Measurements from ENCODE around the gene APIP. TPM values are rescaled to one million over a fixed set of nuclear protein-coding genes. Genes with fewer than 3 reads are reported as not detected.

Gene APIP, protein sequence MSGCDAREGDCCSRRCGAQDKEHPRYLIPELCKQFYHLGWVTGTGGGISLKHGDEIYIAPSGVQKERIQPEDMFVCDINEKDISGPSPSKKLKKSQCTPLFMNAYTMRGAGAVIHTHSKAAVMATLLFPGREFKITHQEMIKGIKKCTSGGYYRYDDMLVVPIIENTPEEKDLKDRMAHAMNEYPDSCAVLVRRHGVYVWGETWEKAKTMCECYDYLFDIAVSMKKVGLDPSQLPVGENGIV
- total RNA-seq: 10 to 100 TPM; 19.8 to 30.4 TPM
- long read RNA-seq, transcript APIP-201 (7 exons, 1,366 nt): major isoform, 13 of 20 reads
- long read RNA-seq, partial matches to known transcripts: 1 of 20 reads
- long read RNA-seq, other reads (novel, unspliced or antisense): 3 of 20 reads

GRCh38 chr11:34916015-34916842 is at the start of gene APIP, which contains the start of gene PDHX:
Gene APIP, minus strand, starts transcription at chr11:34916379. Its CDS starts 95 bp downstream, at chr11:34916284.
Gene PDHX, plus strand, starts transcription at chr11:34916618. Its CDS starts 38 bp downstream, at chr11:34916656.
- intact Hi-C loops (cut with DNase I): no loop called here
- peak; percentile 99 for DNase-seq
- peak; percentile 93 to 97 for ATAC-seq

DNA sequence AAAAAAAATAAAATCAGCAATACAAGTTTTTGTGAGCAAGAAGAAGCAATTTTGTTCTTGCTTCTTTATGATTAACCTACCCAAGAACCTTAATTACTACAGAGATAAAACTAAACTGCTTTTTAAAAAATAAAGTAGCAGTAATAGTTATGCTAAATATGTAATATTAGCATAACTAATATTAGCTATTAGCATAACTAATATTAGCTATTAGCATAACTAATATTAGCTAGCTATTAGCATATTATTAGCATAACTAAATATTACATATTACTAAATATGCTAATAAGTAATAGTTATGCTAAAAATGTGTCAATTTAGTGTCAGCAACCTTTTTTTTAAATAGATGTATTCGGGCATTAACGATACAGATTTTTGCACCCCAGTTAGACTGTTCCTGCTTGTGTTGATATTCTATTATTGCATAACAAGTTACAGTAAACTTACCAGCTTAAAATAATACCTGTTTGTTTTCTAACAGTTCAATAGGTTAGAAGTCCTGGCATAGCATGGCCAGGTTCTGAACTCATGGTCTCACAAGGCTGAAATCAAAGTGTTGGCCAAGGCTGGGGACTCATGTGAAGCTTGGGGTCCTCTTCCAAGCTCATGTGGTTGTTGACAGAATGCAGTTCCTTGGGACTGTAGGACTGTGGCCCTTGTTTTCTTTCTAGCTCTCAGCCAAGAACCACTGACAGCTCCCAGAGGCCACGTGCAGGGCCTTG is 48.6 kb upstream of the APIP start:
- ATAC-seq (no peak), DNase-seq (no peak)
- intact Hi-C loops (cut with DNase I): no loop called here

DNA sequence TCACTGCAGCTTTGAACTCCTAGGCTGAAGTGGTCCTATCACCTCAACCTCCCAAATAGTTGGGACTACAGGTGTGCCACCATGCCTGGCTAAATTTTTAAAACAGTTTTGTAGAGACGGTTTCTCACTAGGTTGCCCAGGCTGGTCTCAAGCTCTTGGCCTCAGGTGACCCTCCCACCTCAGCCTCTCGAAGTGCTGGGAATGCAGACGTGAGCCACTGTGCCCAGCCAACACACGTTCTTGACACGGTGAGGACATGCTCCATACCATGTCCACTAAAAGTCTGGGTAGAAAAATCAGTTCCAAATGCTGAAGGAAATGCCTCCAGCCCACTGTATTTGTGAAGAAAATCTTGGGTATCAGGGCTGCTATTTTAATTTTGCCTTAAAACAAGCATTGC is 47.2 kb upstream of the APIP start:
- DNase-seq (no peak), ATAC-seq (no peak)
- intact Hi-C loops (cut with DNase I): no loop called here

DNA sequence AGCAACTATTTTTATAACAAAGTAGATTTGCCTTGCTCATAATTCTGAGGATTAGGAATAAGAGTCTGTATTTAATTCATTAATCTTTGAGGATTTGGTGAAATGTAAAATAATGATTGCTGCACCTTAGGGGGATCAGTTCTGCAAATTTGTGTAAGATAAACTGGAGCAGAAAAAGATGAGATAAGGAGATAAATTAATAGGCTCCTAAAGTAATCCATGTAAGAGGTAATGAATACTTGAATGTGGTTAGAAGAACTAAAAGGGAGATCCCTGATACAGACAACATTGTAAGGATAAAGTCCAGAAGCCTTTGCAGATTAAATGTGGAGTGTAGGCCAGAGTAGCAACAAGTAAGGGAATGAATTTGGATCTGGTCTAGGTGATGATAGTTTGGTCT is 45.9 kb upstream of the APIP start:
- ATAC-seq (no peak), DNase-seq (no peak)
- intact Hi-C loops (cut with DNase I): no loop called here

GRCh38 chr11:34960277-34960676 is 44.1 kb upstream of the APIP start:
- DNase-seq (peak; percentile 22), ATAC-seq (no peak)
- intact Hi-C loops (cut with DNase I): no loop called here

DNA sequence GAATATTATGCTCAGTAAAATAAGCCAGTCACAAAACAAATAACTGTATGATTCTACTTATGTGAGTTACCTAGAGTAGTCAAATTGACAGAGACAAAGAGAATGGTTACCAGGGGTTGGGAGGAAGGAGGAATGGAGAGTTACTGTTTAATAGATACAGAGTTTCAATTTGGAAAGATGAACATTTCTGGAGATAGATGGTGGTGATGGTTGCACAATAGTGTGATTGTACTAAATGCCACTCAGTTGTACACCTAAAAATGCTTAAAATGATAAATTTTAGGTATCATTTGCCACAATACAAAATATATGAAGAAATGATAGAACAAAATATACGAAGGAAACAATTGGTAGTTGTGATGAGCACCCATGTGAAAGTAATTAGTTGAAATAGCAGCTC is 43.6 kb upstream of the APIP start:
- no peak for ATAC-seq
- intact Hi-C loops (cut with DNase I): no loop called here
- no peak for DNase-seq

DNA sequence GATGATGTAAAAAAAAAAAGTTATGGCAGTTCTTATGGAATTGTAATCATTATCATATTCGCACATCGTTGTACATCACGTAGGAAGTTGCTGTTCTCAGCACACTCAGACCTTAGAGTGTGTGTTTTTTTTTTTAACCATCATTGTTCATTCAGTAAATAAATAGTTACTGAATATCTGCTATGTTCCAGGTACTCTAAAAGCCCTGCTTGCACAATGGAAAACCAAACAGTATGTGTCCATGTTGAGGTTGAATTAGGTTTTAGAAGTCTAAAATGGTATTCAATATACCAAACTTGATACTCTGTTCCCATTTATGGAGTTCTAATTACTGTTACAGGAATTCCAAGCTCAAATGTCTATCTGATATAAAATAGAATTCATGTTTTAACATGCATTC is 41.4 kb upstream of the APIP start:
- DNase-seq (no peak), ATAC-seq (no peak)
- intact Hi-C loops (cut with DNase I): no loop called here

- no peak for DNase-seq
- intact Hi-C loops (cut with DNase I): no loop called here
- no peak for ATAC-seq
Measured at GRCh38 chr11:34957206-34957605, 41.0 kb upstream of the APIP start.

DNA sequence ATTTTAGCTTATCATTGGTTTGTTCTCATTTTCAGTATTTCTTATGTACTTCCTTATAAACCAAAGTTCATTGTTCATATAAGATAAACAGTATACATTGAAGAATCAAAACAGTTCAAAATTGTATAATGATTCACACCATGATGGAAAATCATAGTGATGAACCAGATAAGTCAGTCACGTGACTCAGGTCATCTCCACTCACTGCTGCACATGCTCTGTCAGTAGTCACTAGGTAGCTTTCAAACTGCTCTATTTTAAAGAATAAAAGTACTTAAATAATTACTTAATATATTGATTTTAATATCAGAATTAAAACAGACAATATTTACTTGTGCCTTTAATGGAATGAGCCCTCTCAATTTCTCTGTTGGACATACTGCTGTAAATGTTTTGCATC is 37.8 kb upstream of the APIP start:
- DNase-seq: no peak
- ATAC-seq: no peak
- intact Hi-C loops (cut with DNase I): no loop called here

DNA sequence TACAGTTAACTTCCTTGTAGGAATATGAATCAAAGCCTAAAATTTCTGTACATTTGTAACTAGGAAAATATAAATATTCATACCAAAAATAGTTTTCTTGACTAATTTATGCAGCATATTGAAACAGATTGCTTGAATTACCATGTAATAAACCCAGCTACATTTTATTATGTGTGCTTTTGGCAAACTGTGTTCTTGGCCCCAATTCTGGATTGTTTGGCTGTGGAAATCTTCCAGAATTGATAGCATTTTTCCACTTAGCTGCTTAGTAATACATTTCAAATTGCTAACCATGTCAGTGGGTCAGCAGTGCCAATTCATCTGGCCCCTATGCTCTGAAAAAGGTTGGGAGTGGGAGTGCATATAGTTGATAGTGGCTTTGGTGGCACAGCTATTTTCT is 32.5 kb upstream of the APIP start:
- intact Hi-C loops (cut with DNase I): no loop called here
- ATAC-seq: peak; percentile 38 to 44

DNA sequence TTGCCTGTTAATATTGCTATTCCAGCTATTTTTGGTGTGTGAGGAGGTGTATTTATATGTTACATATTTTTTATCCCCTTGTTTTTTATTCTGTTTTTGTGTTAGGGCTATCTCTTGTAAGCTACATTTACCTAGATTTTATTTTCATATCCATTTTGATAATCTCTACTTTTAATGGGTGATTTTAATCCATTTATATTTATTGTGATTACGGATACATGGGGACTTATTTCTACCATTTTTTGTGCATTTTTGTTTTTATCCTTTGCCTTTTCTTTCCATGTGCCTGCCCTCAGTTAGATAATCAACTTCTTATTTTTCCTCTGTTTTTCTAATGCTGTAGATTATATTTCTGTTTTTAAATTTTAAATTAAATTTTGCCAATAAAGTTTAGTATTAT is 28.5 kb upstream of the APIP start:
- ATAC-seq (no peak), DNase-seq (no peak)
- intact Hi-C loops (cut with DNase I): no loop called here

More for the DNA sequence above, 32.5 kb upstream of the APIP start:
- DNase-seq: no peak

GRCh38 chr11:34941688-34942087 is 25.5 kb upstream of the APIP start:
- intact Hi-C loops (cut with DNase I): no loop called here
- ATAC-seq (no peak), DNase-seq (no peak)

DNA sequence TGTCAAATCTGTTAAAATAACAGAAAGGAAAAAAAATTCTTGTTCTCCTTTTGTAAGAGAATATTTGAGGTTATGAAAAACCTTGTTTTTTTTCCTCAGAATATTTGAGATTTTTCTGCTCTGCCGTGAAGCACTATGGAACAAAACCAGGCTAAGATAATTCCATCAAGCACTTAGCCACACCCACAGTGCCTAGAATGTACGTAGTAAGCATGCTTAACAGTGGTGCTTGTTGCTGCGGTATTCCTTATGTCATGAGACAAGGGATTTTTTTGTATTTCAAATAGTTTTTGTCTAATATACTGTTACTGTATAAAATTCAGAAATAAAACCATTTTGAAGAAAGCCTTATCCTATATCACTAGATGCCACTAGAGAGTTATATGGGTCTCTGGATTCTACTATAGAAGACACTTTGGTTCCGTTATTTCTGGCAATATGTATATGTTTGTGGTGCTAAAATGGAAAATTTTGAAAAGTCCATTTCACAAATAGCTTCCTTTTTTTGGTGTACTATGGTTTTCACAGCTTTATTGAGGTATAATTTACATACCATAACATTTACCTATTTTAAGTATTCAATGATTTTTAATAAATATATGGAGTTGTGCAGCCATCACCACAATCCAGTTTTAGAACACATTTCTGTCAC is 24.0 kb upstream of the APIP start:
- intact Hi-C loops (cut with DNase I): no loop called here
- ATAC-seq (peak in 1 of 2 donors; percentile 40), DNase-seq (no peak)

- intact Hi-C loops (cut with DNase I): loop anchor here in 1 of 2 donors (10.0 kb wide), 1 partner anchor 56 kb away; no protein-coding TSS in a partner anchor
- no peak for ATAC-seq
Measured at GRCh38 chr11:34938611-34939010, 22.4 kb upstream of the APIP start.

DNA sequence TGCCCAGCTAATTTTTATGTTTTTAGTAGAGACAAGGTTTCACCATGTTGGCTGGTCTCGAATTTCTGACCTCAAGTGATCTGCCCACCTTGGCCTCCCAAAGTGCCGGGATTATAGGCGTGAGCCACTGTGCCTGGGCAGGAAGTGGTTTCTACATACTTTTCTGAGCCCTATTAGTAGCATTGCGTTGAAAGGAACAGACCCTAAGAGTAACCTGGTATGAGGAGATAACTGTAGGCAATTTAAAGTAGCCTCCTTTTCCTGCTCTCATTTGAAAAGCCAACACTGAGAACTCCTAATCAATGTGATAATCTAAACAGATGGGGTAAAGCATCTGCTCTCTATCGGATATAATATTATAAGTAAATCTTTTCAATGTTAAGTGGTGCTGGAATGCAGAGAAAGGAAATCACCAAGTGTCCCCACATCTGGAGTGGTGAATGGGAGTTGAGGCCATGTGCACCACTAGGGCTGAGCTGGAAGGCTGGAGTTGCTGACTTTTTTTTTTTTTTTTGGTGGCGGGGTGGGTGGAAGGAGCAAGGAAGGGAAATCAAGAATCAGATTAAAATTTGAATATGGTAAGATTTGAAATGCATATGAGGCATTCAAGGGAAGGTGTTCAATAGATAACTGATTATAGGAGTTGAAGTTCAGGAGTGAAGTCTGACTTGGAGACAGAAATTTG is 20.9 kb upstream of the APIP start:
- DNase-seq (no peak), ATAC-seq (no peak)
- intact Hi-C loops (cut with DNase I): loop anchor here in 1 of 2 donors (10.0 kb wide), 1 partner anchor 58 kb away; no protein-coding TSS in a partner anchor

More at GRCh38 chr11:34938611-34939010, 22.4 kb upstream of the APIP start:
- no peak for DNase-seq

- DNase-seq: no peak
- no peak for ATAC-seq
- intact Hi-C loops (cut with DNase I): loop anchor here (10.0 kb wide), 2 partner anchors 65 to 465 kb away; no protein-coding TSS in a partner anchor
Measured at GRCh38 chr11:34929794-34930763, 13.9 kb upstream of the APIP start.
